Measurements from ENCODE around the gene ABHD10. TPM values are rescaled to one million over a fixed set of nuclear protein-coding genes. Genes with fewer than 3 reads are reported as not detected.

Gene ABHD10
- total RNA-seq, 1 donor from 2014 or later: 18.7 TPM

- Mint-ChIP-seq H3K27me3 (ENCODE audit: unreplicated experiment) (peaks cover 4% of the 10 kb centered on the region), H3K4me3 (ENCODE audit: unreplicated experiment) (no peak overlapping the region), H3K36me3 (ENCODE audit: low read depth, unreplicated experiment) (no peaks in the 10 kb centered on the region), H3K4me1 (ENCODE audit: unreplicated experiment) (no peaks in the 10 kb centered on the region), H3K9me3 (ENCODE audit: unreplicated experiment) (no peaks in the 10 kb centered on the region), H3K27ac (ENCODE audit: unreplicated experiment) (no peak overlapping the region)
- no peak for TF ChIP-seq CTCF (IDR thresholded peaks at IDR 0.05; ENCODE audit: unreplicated experiment)
- no peak for DNase-seq (ENCODE audit: low spot score)
Measured at GRCh38 chr3:112019716-112020115, 40.9 kb downstream of the ABHD10 start.

- no peaks in the 10 kb centered on the region for H3K36me3 Mint-ChIP-seq (ENCODE audit: low read depth, unreplicated experiment)
- no peak overlapping the region for H3K4me3 Mint-ChIP-seq (ENCODE audit: unreplicated experiment)
- H3K9me3 Mint-ChIP-seq (ENCODE audit: unreplicated experiment): no peaks in the 10 kb centered on the region
- no peak for DNase-seq (ENCODE audit: low spot score)
- H3K27ac Mint-ChIP-seq (ENCODE audit: unreplicated experiment): no peak overlapping the region
- peaks cover 4% of the 10 kb centered on the region for H3K27me3 Mint-ChIP-seq (ENCODE audit: unreplicated experiment)
- no peaks in the 10 kb centered on the region for H3K4me1 Mint-ChIP-seq (ENCODE audit: unreplicated experiment)
- TF ChIP-seq CTCF (IDR thresholded peaks at IDR 0.05; ENCODE audit: unreplicated experiment): no peak
Measured at GRCh38 chr3:112020674-112021085, 41.9 kb downstream of the ABHD10 start.

GRCh38 chr3:112027142-112027541 lies 48.3 kb downstream of the ABHD10 start:
- no peak for TF ChIP-seq CTCF (IDR thresholded peaks at IDR 0.05; ENCODE audit: unreplicated experiment)
- no peaks in the 10 kb centered on the region for H3K36me3 Mint-ChIP-seq (ENCODE audit: low read depth, unreplicated experiment)
- H3K4me1 Mint-ChIP-seq (ENCODE audit: unreplicated experiment): no peaks in the 10 kb centered on the region
- no peak overlapping the region for H3K27ac Mint-ChIP-seq (ENCODE audit: unreplicated experiment)
- H3K27me3 Mint-ChIP-seq (ENCODE audit: unreplicated experiment): no peaks in the 10 kb centered on the region
- H3K4me3 Mint-ChIP-seq (ENCODE audit: unreplicated experiment): no peak overlapping the region
- no peaks in the 10 kb centered on the region for H3K9me3 Mint-ChIP-seq (ENCODE audit: unreplicated experiment)
- DNase-seq (ENCODE audit: low spot score): no peak

GRCh38 chr3:112027826-112028225 lies 49.0 kb downstream of the ABHD10 start:
- Mint-ChIP-seq H3K27ac (ENCODE audit: unreplicated experiment) (no peak overlapping the region), H3K9me3 (ENCODE audit: unreplicated experiment) (no peaks in the 10 kb centered on the region), H3K4me1 (ENCODE audit: unreplicated experiment) (no peaks in the 10 kb centered on the region), H3K36me3 (ENCODE audit: low read depth, unreplicated experiment) (no peaks in the 10 kb centered on the region), H3K4me3 (ENCODE audit: unreplicated experiment) (no peak overlapping the region), H3K27me3 (ENCODE audit: unreplicated experiment) (no peaks in the 10 kb centered on the region)
- TF ChIP-seq CTCF (IDR thresholded peaks at IDR 0.05; ENCODE audit: unreplicated experiment): no peak
- no peak for DNase-seq (ENCODE audit: low spot score)

GRCh38 chr3:112030901-112031300 lies 52.1 kb downstream of the ABHD10 start:
- no peak overlapping the region for H3K27ac Mint-ChIP-seq (ENCODE audit: unreplicated experiment)
- H3K27me3 Mint-ChIP-seq (ENCODE audit: unreplicated experiment): no peaks in the 10 kb centered on the region
- H3K9me3 Mint-ChIP-seq (ENCODE audit: unreplicated experiment): no peaks in the 10 kb centered on the region
- no peak overlapping the region for H3K4me3 Mint-ChIP-seq (ENCODE audit: unreplicated experiment)
- no peak for DNase-seq (ENCODE audit: low spot score)
- no peaks in the 10 kb centered on the region for H3K4me1 Mint-ChIP-seq (ENCODE audit: unreplicated experiment)
- H3K36me3 Mint-ChIP-seq (ENCODE audit: low read depth, unreplicated experiment): no peaks in the 10 kb centered on the region
- no peak for TF ChIP-seq CTCF (IDR thresholded peaks at IDR 0.05; ENCODE audit: unreplicated experiment)
